WTC11 (cell line): ENCODE data around the gene CEP85. TPM values are rescaled to one million over a fixed set of nuclear protein-coding genes. Genes with fewer than 3 reads are reported as not detected.
"Not testable (repeated sequence)": the region's sequence is repeated elsewhere in the genome, so short reads cannot be mapped to it uniquely, and the experiment has no call there.

Source experiments
- ATAC-seq: fragments of 200-7000 bp; cut with Tn5 transposase; 2 replicates; pipeline ENCODE4 v1.10.0; 2021; ENCODE audit warnings: mild to moderate bottlenecking, moderate library complexity
- CTCF ChIA-PET: fragments of 300-600 bp; sonication (Branson Sonifier 250); formaldehyde crosslinking; loops from one replicate; lab custom pipeline; 2021; ENCODE audit warnings: antibody characterized with exemption; lab: Charles Lee
- POLR2A ChIA-PET: fragments of 350-600 bp; sonication (Branson Sonifier 250); formaldehyde crosslinking; loops from one replicate; lab custom pipeline; 2021; ENCODE audit warnings: antibody characterized with exemption; lab: Charles Lee
- DNase-seq: peaks from one replicate; pipeline ENCODE4 v3.0.0; 2021; ENCODE audit warnings: low spot score
- H3K27ac Mint-ChIP-seq: 2 replicates; pipeline ENCODE4 v1.8.0; 2021; ENCODE audit warnings: mixed read lengths
- H3K27me3 Mint-ChIP-seq: 2 replicates; pipeline ENCODE4 v1.8.0; 2021; ENCODE audit warnings: low read depth, mild to moderate bottlenecking, moderate library complexity, mixed read lengths
- H3K36me3 Mint-ChIP-seq: 2 replicates; pipeline ENCODE4 v1.8.0; 2021; ENCODE audit warnings: mixed read lengths
- H3K4me1 Mint-ChIP-seq: 2 replicates; pipeline ENCODE4 v1.8.0; 2022; ENCODE audit warnings: mixed read lengths
- H3K4me3 Mint-ChIP-seq: 2 replicates; pipeline ENCODE4 v1.8.0; 2021; ENCODE audit warnings: mild to moderate bottlenecking, moderate library complexity, mixed read lengths
- H3K9me3 Mint-ChIP-seq: 2 replicates; pipeline ENCODE4 v1.8.0; 2021; ENCODE audit warnings: mixed read lengths
- CBFB ChIP-seq: sonication (generic); formaldehyde crosslinking; IDR thresholded peaks from 2 replicates; pipeline ENCODE4 v1.8.1; 2022; ENCODE audit warnings: mild to moderate bottlenecking, low read depth, missing genetic modification reagents
- E2F1 ChIP-seq: sonication (generic); formaldehyde crosslinking; IDR thresholded peaks from 2 replicates; pipeline ENCODE4 v1.8.0; 2022; ENCODE audit warnings: mild to moderate bottlenecking, missing genetic modification reagents
- ESRRA ChIP-seq: sonication (generic); formaldehyde crosslinking; IDR thresholded peaks from 2 replicates; pipeline ENCODE4 v1.8.1; 2022; ENCODE audit warnings: mild to moderate bottlenecking, missing genetic modification reagents, borderline replicate concordance
- ETV6 ChIP-seq: sonication (generic); formaldehyde crosslinking; IDR thresholded peaks from 2 replicates; pipeline ENCODE4 v1.8.1; 2022; ENCODE audit warnings: mild to moderate bottlenecking, missing genetic modification reagents
- GABPB1 ChIP-seq: sonication (generic); formaldehyde crosslinking; IDR thresholded peaks from 2 replicates; pipeline ENCODE4 v1.8.1; 2023; ENCODE audit warnings: mild to moderate bottlenecking, missing genetic modification reagents
- IRF2 ChIP-seq: sonication (generic); formaldehyde crosslinking; IDR thresholded peaks from 2 replicates; pipeline ENCODE4 v1.8.0; 2022; ENCODE audit warnings: low read depth, missing genetic modification reagents, borderline replicate concordance
- MAX ChIP-seq: sonication (generic); formaldehyde crosslinking; IDR thresholded peaks from 2 replicates; pipeline ENCODE4 v1.8.0; 2022; ENCODE audit warnings: mild to moderate bottlenecking, missing genetic modification reagents
- NFYB ChIP-seq: sonication (generic); formaldehyde crosslinking; conservative IDR thresholded peaks from 2 replicates; pipeline ENCODE4 v1.8.0; 2022; ENCODE audit warnings: low read depth, missing genetic modification reagents
- OVOL2 ChIP-seq: fragments of 250-450 bp; sonication (Bioruptor Pico); IDR thresholded peaks from 2 replicates; pipeline ENCODE4 v1.9.0; 2021; ENCODE audit warnings: mild to moderate bottlenecking, borderline replicate concordance
- SMAD4 ChIP-seq: sonication (generic); formaldehyde crosslinking; IDR thresholded peaks from 2 replicates; pipeline ENCODE4 v1.8.0; 2022; ENCODE audit warnings: mild to moderate bottlenecking, missing genetic modification reagents
- SOX15 ChIP-seq: fragments of 250-450 bp; sonication (Bioruptor Pico); IDR thresholded peaks from 2 replicates; pipeline ENCODE4 v1.9.0; 2021; ENCODE audit warnings: mild to moderate bottlenecking
- SP1 ChIP-seq: sonication (generic); formaldehyde crosslinking; conservative IDR thresholded peaks from 2 replicates; pipeline ENCODE4 v1.8.1; 2022; ENCODE audit warnings: missing genetic modification reagents
- TEAD1 ChIP-seq: sonication (generic); formaldehyde crosslinking; IDR thresholded peaks from 2 replicates; pipeline ENCODE4 v1.8.0; 2022; ENCODE audit warnings: mild to moderate bottlenecking, missing genetic modification reagents
- ZMAT4 ChIP-seq: fragments of 250-450 bp; sonication (Bioruptor Pico); IDR thresholded peaks from 2 replicates; pipeline ENCODE4 v1.9.0; 2021; ENCODE audit warnings: mild to moderate bottlenecking
- ZNF425 ChIP-seq: fragments of 250-450 bp; sonication (Bioruptor Pico); conservative IDR thresholded peaks from 2 replicates; pipeline ENCODE4 v1.9.0; 2021; ENCODE audit warnings: mild to moderate bottlenecking
- ZNF512 ChIP-seq: sonication (generic); formaldehyde crosslinking; IDR thresholded peaks from 2 replicates; pipeline ENCODE4 v1.8.1; 2022; ENCODE audit warnings: missing genetic modification reagents, borderline replicate concordance
- total RNA-seq: library from RNA; stranded (reverse); gene quantifications from 3 replicates; pipeline ENCODE4 v1.2.3, GENCODE V29; 2021
- TF ChIP-seq, protein P1 (sequence below): sonication (generic); formaldehyde crosslinking; IDR thresholded peaks from 2 replicates; pipeline ENCODE4 v1.8.0; 2022; ENCODE audit warnings: mild to moderate bottlenecking, missing genetic modification reagents
- TF ChIP-seq, protein P2 (sequence below): sonication (generic); formaldehyde crosslinking; IDR thresholded peaks from 2 replicates; pipeline ENCODE4 v1.8.1; 2022; ENCODE audit warnings: low read depth, mild to moderate bottlenecking, moderate library complexity, missing genetic modification reagents, borderline replicate concordance
- TF ChIP-seq, protein P3 (sequence below): sonication (generic); formaldehyde crosslinking; IDR thresholded peaks from 2 replicates; pipeline ENCODE4 v1.8.0; 2022; ENCODE audit warnings: mild to moderate bottlenecking, missing genetic modification reagents

CEP85 gene
- total RNA-seq, 1 experiment from 2014 or later: 40.8 TPM

DNA sequence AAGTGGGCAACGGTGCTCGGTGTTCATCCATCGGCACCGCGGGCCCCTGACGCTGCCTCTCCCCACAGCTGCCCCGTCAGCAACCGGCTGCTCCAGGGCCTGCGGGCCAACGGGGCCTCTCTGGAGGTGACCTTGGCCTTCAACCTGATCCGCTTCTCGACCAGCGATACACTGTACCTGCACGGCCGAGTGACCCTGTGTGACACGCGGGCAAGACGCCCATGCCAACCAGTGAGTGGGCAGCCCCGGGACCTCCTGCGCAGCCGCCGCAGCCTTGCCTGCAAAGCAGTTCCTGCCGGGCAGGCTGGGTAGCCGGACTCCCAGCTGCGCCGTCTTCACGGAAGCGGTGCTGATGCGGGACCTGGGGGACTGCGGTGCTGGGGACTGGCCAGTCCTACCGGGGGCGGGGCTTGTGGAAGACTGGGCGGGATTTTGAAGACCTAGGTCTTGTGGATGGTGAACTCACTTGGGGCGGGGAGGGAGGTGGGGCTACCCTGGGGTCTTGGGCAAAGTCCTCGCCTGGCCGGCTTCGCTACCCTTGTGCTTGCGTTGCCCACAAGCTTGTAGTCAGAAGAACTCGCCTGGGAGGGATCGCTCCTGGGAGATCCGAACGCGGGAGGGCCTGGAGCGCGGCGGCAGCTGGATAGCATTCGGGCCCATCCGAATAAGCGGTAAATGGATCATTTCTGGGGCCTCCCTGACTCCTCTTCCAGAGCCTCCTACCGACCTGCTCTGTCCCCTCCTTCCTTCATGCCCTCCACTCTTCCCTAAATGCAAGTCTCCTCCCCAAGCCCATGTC is 8.8 kb upstream of the CEP85 start (continued):
- no peak for TF ChIP-seq ZNF512 (CRISPR knock-in tag)
- peak; percentile 55; the same call in 1 of the 2 replicates for TF ChIP-seq CBFB (CRISPR knock-in tag)
- peak; percentile 89; the same call in 1 of the 2 replicates for TF ChIP-seq ESRRA (CRISPR knock-in tag)
- 0 out of 2 replicates have a peak, but pooled peaks have one; percentile 25 for TF ChIP-seq NFYB (CRISPR knock-in tag)
- TF ChIP-seq E2F1 (CRISPR knock-in tag): no peak
- TF ChIP-seq SMAD4: no peak
- 0 out of 2 replicates have a peak, but pooled peaks have one; percentile 51 for TF ChIP-seq ETV6
- TF ChIP-seq IRF2 (CRISPR knock-in tag): no peak
- TF ChIP-seq SOX15 (CRISPR knock-in tag): no peak
- TF ChIP-seq SP1: peak; percentile 64
- no peak for TF ChIP-seq ZNF425 (CRISPR knock-in tag)
- no peak for TF ChIP-seq ZMAT4 (CRISPR knock-in tag)

- Mint-ChIP-seq H3K27me3 (peaks cover 30% of the 10 kb centered on the region), H3K4me1 (peaks cover 14% of the 10 kb centered on the region)
- POLR2A ChIA-PET, DNase-seq, H3K27ac Mint-ChIP-seq, H3K36me3 Mint-ChIP-seq, H3K4me3 Mint-ChIP-seq, H3K9me3 Mint-ChIP-seq, ATAC-seq: not testable (repeated sequence)
- CTCF ChIA-PET: interaction anchor here (3.0 to 6.1 kb wide), 2 partner anchors 40 to 61 kb away, joined by 9 to 165 read pairs; partner anchors contain the start of genes CATSPER4 and ZNF593
These were observed 3.3 kb upstream of the CEP85 start for GRCh38 chr1:26230682-26231081.

GRCh38 chr1:26234644-26235370 is 807 bp downstream of the CEP85 start:
- POLR2A ChIA-PET: interaction anchor here (0.6 to 2.3 kb wide), 11 partner anchors 31 to 357 kb away, joined by 3 to 9 read pairs (median 3); partner anchors contain the start of genes CATSPER4, CD52 and ZNF593
- TF ChIP-seq, protein P1, sequence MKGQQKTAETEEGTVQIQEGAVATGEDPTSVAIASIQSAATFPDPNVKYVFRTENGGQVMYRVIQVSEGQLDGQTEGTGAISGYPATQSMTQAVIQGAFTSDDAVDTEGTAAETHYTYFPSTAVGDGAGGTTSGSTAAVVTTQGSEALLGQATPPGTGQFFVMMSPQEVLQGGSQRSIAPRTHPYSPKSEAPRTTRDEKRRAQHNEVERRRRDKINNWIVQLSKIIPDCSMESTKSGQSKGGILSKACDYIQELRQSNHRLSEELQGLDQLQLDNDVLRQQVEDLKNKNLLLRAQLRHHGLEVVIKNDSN: peak; percentile 6; the same call in 1 of the 2 replicates
- 0 out of 2 replicates have a peak, but pooled peaks have one; percentile 32 for TF ChIP-seq TEAD1 (CRISPR knock-in tag)
- TF ChIP-seq, protein P2, sequence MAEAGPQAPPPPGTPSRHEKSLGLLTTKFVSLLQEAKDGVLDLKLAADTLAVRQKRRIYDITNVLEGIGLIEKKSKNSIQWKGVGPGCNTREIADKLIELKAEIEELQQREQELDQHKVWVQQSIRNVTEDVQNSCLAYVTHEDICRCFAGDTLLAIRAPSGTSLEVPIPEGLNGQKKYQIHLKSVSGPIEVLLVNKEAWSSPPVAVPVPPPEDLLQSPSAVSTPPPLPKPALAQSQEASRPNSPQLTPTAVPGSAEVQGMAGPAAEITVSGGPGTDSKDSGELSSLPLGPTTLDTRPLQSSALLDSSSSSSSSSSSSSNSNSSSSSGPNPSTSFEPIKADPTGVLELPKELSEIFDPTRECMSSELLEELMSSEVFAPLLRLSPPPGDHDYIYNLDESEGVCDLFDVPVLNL (CRISPR knock-in tag): no peak
- TF ChIP-seq GABPB1: no peak
- TF ChIP-seq MAX: peak; percentile 32
- TF ChIP-seq, protein P3, sequence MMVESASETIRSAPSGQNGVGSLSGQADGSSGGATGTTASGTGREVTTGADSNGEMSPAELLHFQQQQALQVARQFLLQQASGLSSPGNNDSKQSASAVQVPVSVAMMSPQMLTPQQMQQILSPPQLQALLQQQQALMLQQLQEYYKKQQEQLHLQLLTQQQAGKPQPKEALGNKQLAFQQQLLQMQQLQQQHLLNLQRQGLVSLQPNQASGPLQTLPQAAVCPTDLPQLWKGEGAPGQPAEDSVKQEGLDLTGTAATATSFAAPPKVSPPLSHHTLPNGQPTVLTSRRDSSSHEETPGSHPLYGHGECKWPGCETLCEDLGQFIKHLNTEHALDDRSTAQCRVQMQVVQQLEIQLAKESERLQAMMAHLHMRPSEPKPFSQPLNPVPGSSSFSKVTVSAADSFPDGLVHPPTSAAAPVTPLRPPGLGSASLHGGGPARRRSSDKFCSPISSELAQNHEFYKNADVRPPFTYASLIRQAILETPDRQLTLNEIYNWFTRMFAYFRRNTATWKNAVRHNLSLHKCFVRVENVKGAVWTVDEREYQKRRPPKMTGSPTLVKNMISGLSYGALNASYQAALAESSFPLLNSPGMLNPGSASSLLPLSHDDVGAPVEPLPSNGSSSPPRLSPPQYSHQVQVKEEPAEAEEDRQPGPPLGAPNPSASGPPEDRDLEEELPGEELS: no peak
- no peak for TF ChIP-seq OVOL2 (CRISPR knock-in tag)

More at GRCh38 chr1:26234644-26235370, 807 bp downstream of the CEP85 start:
- peak overlapping the region; percentile 99 for H3K4me3 Mint-ChIP-seq
- H3K27ac Mint-ChIP-seq: peak overlapping the region; percentile 87
- peaks cover 6% of the 10 kb centered on the region; the same call in 1 of the 2 replicates for H3K9me3 Mint-ChIP-seq
- peaks cover 4% of the 10 kb centered on the region for H3K27me3 Mint-ChIP-seq
- ATAC-seq: peak; percentile 2
- CTCF ChIA-PET: interaction anchor here (0.6 to 6.1 kb wide), 79 partner anchors 10 to 1366 kb away, joined by 3 to 165 read pairs (median 5); partner anchors contain the start of genes C1orf232, CATSPER4, CD52 and CNKSR1
- no peak for DNase-seq
- peaks cover 26% of the 10 kb centered on the region for H3K36me3 Mint-ChIP-seq
- H3K4me1 Mint-ChIP-seq: peaks cover 25% of the 10 kb centered on the region
